Type B pancreatic cell (in vitro differentiated cells): Measurements from ENCODE around the gene FEM1A. TPM values are rescaled to one million over a fixed set of nuclear protein-coding genes. Genes with fewer than 3 reads are reported as not detected.

Source experiments
- DNase-seq: peaks from one replicate; pipeline ENCODE4 v3.0.0; 2021; ENCODE audit warnings: mixed read lengths; ENCODE audit not compliant: unreplicated experiment; ENCODE audit errors: extremely low spot score
- H3K27ac Mint-ChIP-seq: 2 replicates; pipeline ENCODE4 v1.8.0; 2021; ENCODE audit warnings: mild to moderate bottlenecking, mixed read lengths
- H3K27me3 Mint-ChIP-seq: 2 replicates; pipeline ENCODE4 v1.8.0; 2021; ENCODE audit warnings: mixed read lengths
- H3K36me3 Mint-ChIP-seq: 2 replicates; pipeline ENCODE4 v1.8.0; 2021; ENCODE audit warnings: mixed read lengths
- H3K4me1 Mint-ChIP-seq: one replicate; pipeline ENCODE4 v1.8.0; 2021; ENCODE audit warnings: mixed read lengths; ENCODE audit not compliant: unreplicated experiment
- H3K4me3 Mint-ChIP-seq: 2 replicates; pipeline ENCODE4 v1.8.0; 2021; ENCODE audit warnings: mild to moderate bottlenecking, mixed read lengths
- H3K9me3 Mint-ChIP-seq: 2 replicates; pipeline ENCODE4 v1.8.0; 2021; ENCODE audit warnings: mixed read lengths
- total RNA-seq: library from RNA; stranded (reverse); gene quantifications from 2 replicates; pipeline ENCODE4 v1.2.1, GENCODE V29; 2021; ENCODE audit warnings: low replicate concordance
- TF ChIP-seq, protein P1 (sequence below): fragments of 200-600 bp; sonication (generic); conservative IDR thresholded peaks from 2 replicates; pipeline ENCODE4 v1.5.0; 2021; ENCODE audit warnings: antibody characterized with exemption, mild to moderate bottlenecking

Gene FEM1A
- total RNA-seq, 1 donor from 2014 or later: 13.7 TPM

DNA sequence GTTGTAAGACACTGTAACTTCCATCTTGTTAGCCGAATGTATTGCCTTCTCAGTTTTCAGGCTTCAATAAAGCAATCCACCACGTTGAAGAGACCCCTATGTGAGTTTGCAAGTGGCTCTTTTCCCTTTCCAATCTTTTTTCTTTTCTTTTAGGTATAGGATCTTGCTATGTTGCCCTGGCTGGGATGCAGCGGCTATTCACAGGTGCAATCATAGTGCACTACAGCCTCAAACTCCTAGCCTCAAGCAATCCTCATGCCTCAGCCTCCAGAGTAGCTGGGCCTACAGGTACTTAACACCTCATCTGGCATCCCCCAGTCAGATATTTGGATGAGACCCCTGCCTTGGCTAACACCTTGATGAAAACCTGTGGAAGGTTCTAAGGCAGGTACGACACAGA, 33.5 kb upstream of the FEM1A start:
- DNase-seq: no peak
- Mint-ChIP-seq H3K9me3 (no peaks in the 10 kb centered on the region), H3K27me3 (peaks cover 3% of the 10 kb centered on the region), H3K4me3 (no peak overlapping the region), H3K27ac (no peak overlapping the region), H3K36me3 (no peaks in the 10 kb centered on the region), H3K4me1 (peaks cover 9% of the 10 kb centered on the region)
- TF ChIP-seq, protein P1, sequence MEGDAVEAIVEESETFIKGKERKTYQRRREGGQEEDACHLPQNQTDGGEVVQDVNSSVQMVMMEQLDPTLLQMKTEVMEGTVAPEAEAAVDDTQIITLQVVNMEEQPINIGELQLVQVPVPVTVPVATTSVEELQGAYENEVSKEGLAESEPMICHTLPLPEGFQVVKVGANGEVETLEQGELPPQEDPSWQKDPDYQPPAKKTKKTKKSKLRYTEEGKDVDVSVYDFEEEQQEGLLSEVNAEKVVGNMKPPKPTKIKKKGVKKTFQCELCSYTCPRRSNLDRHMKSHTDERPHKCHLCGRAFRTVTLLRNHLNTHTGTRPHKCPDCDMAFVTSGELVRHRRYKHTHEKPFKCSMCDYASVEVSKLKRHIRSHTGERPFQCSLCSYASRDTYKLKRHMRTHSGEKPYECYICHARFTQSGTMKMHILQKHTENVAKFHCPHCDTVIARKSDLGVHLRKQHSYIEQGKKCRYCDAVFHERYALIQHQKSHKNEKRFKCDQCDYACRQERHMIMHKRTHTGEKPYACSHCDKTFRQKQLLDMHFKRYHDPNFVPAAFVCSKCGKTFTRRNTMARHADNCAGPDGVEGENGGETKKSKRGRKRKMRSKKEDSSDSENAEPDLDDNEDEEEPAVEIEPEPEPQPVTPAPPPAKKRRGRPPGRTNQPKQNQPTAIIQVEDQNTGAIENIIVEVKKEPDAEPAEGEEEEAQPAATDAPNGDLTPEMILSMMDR: no peak

DNA sequence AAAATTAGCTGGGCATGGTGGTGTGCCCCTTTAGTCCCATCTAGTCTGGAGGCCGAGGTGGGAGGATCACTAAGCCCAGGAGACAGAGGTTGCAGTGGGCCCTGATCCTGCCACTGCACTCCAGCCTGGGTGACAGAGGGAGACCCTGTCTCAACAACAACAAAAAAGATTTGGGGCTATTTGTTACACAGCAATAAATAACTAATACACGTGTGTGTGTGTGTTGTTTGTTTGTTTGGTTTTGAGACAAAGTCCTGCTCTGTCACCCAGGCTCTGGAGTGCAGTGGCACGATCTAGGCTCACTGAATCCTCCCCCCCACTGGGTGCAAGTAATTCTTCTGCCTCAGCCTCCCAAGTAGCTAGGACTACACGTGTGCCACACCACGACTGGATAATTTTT, 32.9 kb upstream of the FEM1A start:
- Mint-ChIP-seq H3K27me3 (peaks cover 3% of the 10 kb centered on the region), H3K27ac (no peak overlapping the region), H3K4me3 (no peak overlapping the region), H3K36me3 (no peaks in the 10 kb centered on the region), H3K4me1 (peaks cover 9% of the 10 kb centered on the region), H3K9me3 (no peaks in the 10 kb centered on the region)
- TF ChIP-seq, protein P1: no peak
- DNase-seq: no peak

DNA sequence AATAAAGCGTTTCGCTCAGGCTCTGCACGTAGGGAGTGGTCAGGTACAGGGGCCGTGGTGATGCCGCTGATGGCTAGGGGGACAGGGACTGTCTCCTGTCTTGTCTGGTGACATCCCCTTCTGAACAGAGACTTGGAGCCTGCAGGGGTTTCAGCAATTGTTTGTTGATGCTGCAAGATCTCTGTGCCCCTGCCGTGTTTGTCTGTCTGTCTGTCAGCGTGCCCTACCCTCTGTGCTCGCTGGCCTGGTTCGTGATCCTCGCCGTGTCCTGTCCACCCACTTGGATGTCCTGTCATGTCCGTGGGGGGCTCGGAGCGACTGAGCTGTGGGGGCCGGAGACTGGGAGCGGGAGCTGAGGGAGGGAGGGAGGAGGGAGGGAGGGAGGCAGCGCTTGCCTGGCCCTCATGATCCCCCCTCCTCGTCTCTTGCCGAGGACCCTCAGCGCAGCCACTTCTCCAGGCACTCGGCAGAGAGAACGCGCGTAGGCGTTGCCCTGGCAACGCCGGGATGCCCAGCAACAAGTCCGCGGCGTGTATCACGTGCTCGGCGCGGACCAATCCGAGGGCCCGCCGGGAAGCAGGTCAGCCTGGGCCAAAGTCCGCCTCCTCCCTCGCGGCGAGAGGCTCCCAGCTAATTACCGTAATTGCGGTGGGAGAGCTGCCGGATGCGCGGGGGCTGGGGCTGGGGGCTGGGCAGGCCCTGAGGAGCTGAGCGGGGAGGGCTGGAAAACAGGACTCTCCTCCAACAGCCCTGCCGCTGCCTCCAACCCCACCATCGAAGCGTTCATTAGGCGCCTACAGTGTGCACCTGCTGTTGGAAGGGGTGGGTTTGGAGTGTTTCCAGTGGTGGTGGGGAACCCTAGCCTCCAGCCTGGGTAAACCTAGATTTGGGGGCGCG, 31.9 kb upstream of the FEM1A start:
- Mint-ChIP-seq H3K27ac (no peak overlapping the region), H3K4me1 (peaks cover 14% of the 10 kb centered on the region), H3K27me3 (peaks cover 3% of the 10 kb centered on the region), H3K4me3 (peak overlapping the region; percentile 75), H3K9me3 (no peaks in the 10 kb centered on the region), H3K36me3 (no peaks in the 10 kb centered on the region)
- TF ChIP-seq, protein P1: no peak
- DNase-seq: peak; percentile 93

DNA sequence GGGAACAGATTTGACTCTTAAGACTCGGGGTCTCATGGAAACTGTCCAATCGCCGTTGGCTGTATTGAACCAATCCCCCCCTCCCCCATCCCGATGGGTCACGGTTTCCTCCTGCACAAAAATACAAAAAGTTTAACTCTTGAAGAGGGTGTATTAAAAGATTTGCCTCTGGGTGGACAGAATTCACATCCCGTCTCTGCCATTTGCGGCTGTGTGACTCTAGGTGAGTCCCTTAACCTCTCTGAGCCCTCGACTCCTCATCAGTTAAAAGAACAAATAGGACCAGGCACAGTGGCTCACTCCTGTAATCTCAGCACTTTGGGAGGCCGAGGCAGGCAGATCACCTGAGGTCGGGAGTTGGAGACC, 31.3 kb upstream of the FEM1A start:
- H3K27ac Mint-ChIP-seq: peak overlapping the region; percentile 70

DNA sequence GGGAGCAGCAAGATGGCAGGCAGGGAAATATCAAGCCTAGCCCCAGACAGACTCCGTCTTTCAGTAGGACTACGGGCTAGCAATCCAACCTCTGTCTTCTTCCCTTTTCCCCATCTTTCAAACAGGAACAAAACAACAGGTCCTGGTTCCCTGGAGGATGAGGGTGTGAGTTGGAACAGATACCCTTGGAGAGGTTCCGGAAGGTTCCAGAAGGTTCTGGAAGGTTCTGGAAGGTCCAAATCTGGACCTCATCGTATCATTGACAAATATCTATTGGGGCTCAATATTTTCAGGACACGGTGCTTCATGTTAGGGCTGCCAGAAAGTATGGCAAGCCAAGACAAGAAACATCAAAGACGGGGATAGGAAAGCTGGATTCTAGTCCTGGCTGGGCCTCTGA, 28.5 kb upstream of the FEM1A start:
- Mint-ChIP-seq H3K4me1 (peaks cover 14% of the 10 kb centered on the region), H3K36me3 (no peaks in the 10 kb centered on the region), H3K27ac (no peak overlapping the region), H3K27me3 (peaks cover 2% of the 10 kb centered on the region), H3K9me3 (no peaks in the 10 kb centered on the region), H3K4me3 (no peak overlapping the region)
- no peak for DNase-seq
- TF ChIP-seq, protein P1: no peak

More for the DNA sequence above, 31.3 kb upstream of the FEM1A start:
- Mint-ChIP-seq H3K9me3 (no peaks in the 10 kb centered on the region), H3K36me3 (no peaks in the 10 kb centered on the region), H3K27me3 (peaks cover 3% of the 10 kb centered on the region), H3K4me1 (peaks cover 14% of the 10 kb centered on the region), H3K4me3 (peak overlapping the region; percentile 75)
- DNase-seq: no peak
- TF ChIP-seq, protein P1: no peak
